ENCODE results near the gene RIPPLY3. TPM values are rescaled to one million over a fixed set of nuclear protein-coding genes. Genes with fewer than 3 reads are reported as not detected.

The RIPPLY3 gene
- total and polyA plus RNA-seq, 2 donors (not counting 1 experiment from before 2014, with no cell fraction given) = not detected

- ChIA-PET CTCF (no interaction called here), POLR2A (no interaction called here)
- H3K9ac ChIP-seq (ENCODE audit: low read length) = no peak overlapping the region
- H3K27me3 ChIP-seq (replicated peaks in 1 of 4; ENCODE audit: control extremely low read depth in 1 of 4, control insufficient read depth in 3 of 4, insufficient read depth in 4 of 4, low read length in 3 of 4) = no peaks in the 10 kb centered on the region
- Mint-ChIP-seq H3K27ac (no peak overlapping the region), H3K27me3 (peaks cover 10% of the 10 kb centered on the region), H3K4me1 (no peaks in the 10 kb centered on the region), H3K9me3 (ENCODE audit: insufficient read depth) (no peaks in the 10 kb centered on the region), H3K4me3 (no peak overlapping the region)
- H4K20me1 ChIP-seq (ENCODE audit: control insufficient read depth, insufficient read depth, low read length, poor library complexity, severe bottlenecking) = no peaks in the 10 kb centered on the region
- ATAC-seq (ENCODE audit: low read depth) (no peak), DNase-seq (no peak)
- intact Hi-C loops (cut with micrococcal nuclease) = no loop called here
- no peaks in the 10 kb centered on the region for H3K9me3 ChIP-seq (ENCODE audit: control extremely low read depth in 1 of 3, control insufficient read depth in 2 of 3, insufficient read depth in 1 of 3, low read length in 2 of 3)
- TF ChIP-seq EZH2 (IDR thresholded peaks at IDR 0.05; ENCODE audit: borderline replicate concordance, insufficient read depth, low read depth, low read length, poor library complexity, severe bottlenecking) = no peak
- no peak for TF ChIP-seq CTCF (IDR thresholded peaks at IDR 0.05)
- WGBS (ENCODE audit: insufficient coverage) = no CpG with 5 or more reads among the region's 4 CpGs
- no peaks in the 10 kb centered on the region for H3K36me3 ChIP-seq (replicated peaks in 1 of 2; ENCODE audit: control extremely low read depth in 1 of 2, control insufficient read depth in 1 of 2, extremely low read depth in 1 of 2, insufficient read depth in 2 of 2, low read length in 1 of 2)
- no peak overlapping the region for H2AFZ ChIP-seq (ENCODE audit: insufficient read depth, low read depth, low read length, poor library complexity, severe bottlenecking)
- H3K79me2 ChIP-seq (ENCODE audit: control insufficient read depth, insufficient read depth, low read length) = no peaks in the 10 kb centered on the region
- no peaks in the 10 kb centered on the region for H3K4me1 ChIP-seq (ENCODE audit: control insufficient read depth in 2 of 2, insufficient read depth in 2 of 2, low read length in 2 of 2)
- H3K4me2 ChIP-seq (replicated peaks; ENCODE audit: low read depth, low read length, poor library complexity, severe bottlenecking) = no peak overlapping the region
- no peak overlapping the region for H3K27ac ChIP-seq (ENCODE audit: low read length in 2 of 2)
- H3K4me3 ChIP-seq (ENCODE audit: control extremely low read depth in 1 of 5, extremely low read depth in 1 of 5, insufficient read depth in 1 of 5, low read depth in 2 of 5, low read length in 4 of 5) = no peak overlapping the region
These were observed 29.7 kb downstream of the RIPPLY3 start for GRCh38 chr21:37036177-37036576.

DNA sequence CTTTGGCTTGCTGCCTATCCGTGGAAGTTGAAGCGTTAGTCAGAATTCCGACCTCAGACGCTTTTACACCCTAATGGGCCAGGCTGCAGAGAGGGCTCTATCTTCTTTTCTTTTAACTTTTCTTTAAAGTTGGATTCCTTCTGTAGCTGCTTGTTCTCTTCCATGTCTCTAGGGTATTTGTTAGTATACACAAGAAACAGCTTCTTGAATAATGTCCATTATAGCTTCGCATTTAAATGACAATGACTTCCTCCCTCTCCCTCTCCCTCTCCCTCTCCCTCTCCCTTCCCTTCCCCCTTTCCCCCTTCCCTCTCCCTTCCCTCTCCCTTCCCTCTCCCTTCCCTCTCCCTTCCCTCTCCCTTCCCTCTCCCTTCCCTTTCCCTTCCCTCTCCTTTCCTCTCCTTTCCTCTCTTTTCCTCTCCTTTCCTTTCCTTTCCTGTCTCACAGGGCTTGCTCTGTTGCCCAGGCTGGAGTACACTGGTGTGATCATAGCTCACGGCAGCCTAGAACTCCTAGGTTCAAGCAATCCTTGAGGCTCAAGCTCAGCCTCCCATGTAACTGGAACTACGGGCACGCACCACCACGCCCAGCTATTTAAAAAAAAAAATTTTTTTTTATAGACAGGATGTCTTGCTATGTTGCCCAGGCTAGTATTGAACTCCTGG lies 33.0 kb downstream of the RIPPLY3 start:
- no peak overlapping the region for H3K4me3 ChIP-seq (ENCODE audit: control extremely low read depth in 1 of 5, extremely low read depth in 1 of 5, insufficient read depth in 1 of 5, low read depth in 2 of 5, low read length in 4 of 5)
- no peak for DNase-seq
- WGBS (ENCODE audit: insufficient coverage) = 100% methylated on average over 1 of the region's 9 CpGs
- Mint-ChIP-seq H3K27me3 (peaks cover 4% of the 10 kb centered on the region), H3K27ac (no peak overlapping the region), H3K4me3 (no peak overlapping the region), H3K9me3 (ENCODE audit: insufficient read depth) (no peaks in the 10 kb centered on the region), H3K4me1 (no peaks in the 10 kb centered on the region)
- ATAC-seq (ENCODE audit: low read depth) = no peak
- intact Hi-C loops (cut with micrococcal nuclease) = no loop called here
- H3K9ac ChIP-seq (ENCODE audit: low read length) = no peak overlapping the region
- no peaks in the 10 kb centered on the region for H3K36me3 ChIP-seq (replicated peaks in 1 of 2; ENCODE audit: control extremely low read depth in 1 of 2, control insufficient read depth in 1 of 2, extremely low read depth in 1 of 2, insufficient read depth in 2 of 2, low read length in 1 of 2)
- no peak overlapping the region for H3K4me2 ChIP-seq (replicated peaks; ENCODE audit: low read depth, low read length, poor library complexity, severe bottlenecking)
- TF ChIP-seq EZH2 (IDR thresholded peaks at IDR 0.05; ENCODE audit: borderline replicate concordance, insufficient read depth, low read depth, low read length, poor library complexity, severe bottlenecking) (no peak), CTCF (IDR thresholded peaks at IDR 0.05) (no peak)
- no peak overlapping the region for H2AFZ ChIP-seq (ENCODE audit: insufficient read depth, low read depth, low read length, poor library complexity, severe bottlenecking)
- no peaks in the 10 kb centered on the region for H3K9me3 ChIP-seq (ENCODE audit: control extremely low read depth in 1 of 3, control insufficient read depth in 2 of 3, insufficient read depth in 1 of 3, low read length in 2 of 3)
- no peak overlapping the region for H3K27ac ChIP-seq (ENCODE audit: low read length in 2 of 2)
- H4K20me1 ChIP-seq (ENCODE audit: control insufficient read depth, insufficient read depth, low read length, poor library complexity, severe bottlenecking) = no peaks in the 10 kb centered on the region
- ChIA-PET CTCF (no interaction called here), POLR2A (no interaction called here)
- no peaks in the 10 kb centered on the region for H3K4me1 ChIP-seq (ENCODE audit: control insufficient read depth in 2 of 2, insufficient read depth in 2 of 2, low read length in 2 of 2)
- peaks cover 0 to 4% (median 0%) of the 10 kb centered on the region in 4 experiments for H3K27me3 ChIP-seq (replicated peaks in 1 of 4; ENCODE audit: control extremely low read depth in 1 of 4, control insufficient read depth in 3 of 4, insufficient read depth in 4 of 4, low read length in 3 of 4)
- no peaks in the 10 kb centered on the region for H3K79me2 ChIP-seq (ENCODE audit: control insufficient read depth, insufficient read depth, low read length)
